BJ (cell line): Measurements from ENCODE around the gene ZEB2. TPM values are rescaled to one million over a fixed set of nuclear protein-coding genes. Genes with fewer than 3 reads are reported as not detected.

Experiments used
- CTCF ChIA-PET: fragments of 350-600 bp; formaldehyde crosslinking; extraction: SDS; loops from one replicate; lab custom pipeline; 2021; ENCODE audit warnings: antibody characterized with exemption, inconsistent platforms; lab: Yijun Ruan, JAX
- POLR2A ChIA-PET: fragments of 300-600 bp; sonication (Branson Sonifier 250); formaldehyde crosslinking; extraction: SDS; loops from one replicate; lab custom pipeline; 2021; ENCODE audit warnings: antibody characterized with exemption; lab: Charles Lee
- DNase-seq: peaks from one replicate; pipeline ENCODE4 v3.0.0-alpha.2; 2011; ENCODE audit warnings: low read depth
- H3K27me3 ChIP-seq: 2 replicates; pipeline ENCODE4 v1.6.0; 2011; ENCODE audit warnings: low read length; ENCODE audit not compliant: control insufficient read depth, insufficient read depth
- H3K36me3 ChIP-seq: 2 replicates; pipeline ENCODE4 v1.5.1; 2011; ENCODE audit warnings: low read length; ENCODE audit not compliant: control insufficient read depth, insufficient read depth
- H3K4me3 ChIP-seq: 2 replicates; pipeline ENCODE4 v1.5.1; 2011; ENCODE audit warnings: low read depth, mild to moderate bottlenecking, control low read depth, low read length
- CTCF ChIP-seq: IDR thresholded peaks from 2 replicates; pipeline ENCODE4 v1.5.1; 2011; ENCODE audit warnings: low read depth, mild to moderate bottlenecking, control low read depth, inconsistent platforms, low read length, moderate library complexity; ENCODE audit not compliant: insufficient read depth
- polyA plus RNA-seq: library from polyadenylated mRNA; depleted of rRNA; stranded (reverse); fragments of >200 nt; gene quantifications from 2 replicates; pipeline ENCODE4 v1.2.3, GENCODE V29; 2011

The ZEB2 gene
- polyA plus RNA-seq, 1 experiment = 60.2 TPM

- ChIA-PET CTCF (interaction anchor here (0.6 kb wide), 1 partner anchor 335 kb away, joined by 3 read pairs; no protein-coding TSS in a partner anchor), POLR2A (no interaction called here)
- no peak for TF ChIP-seq CTCF
- Histone ChIP-seq H3K4me3 (no peak overlapping the region), H3K36me3 (no peaks in the 10 kb centered on the region), H3K27me3 (no peaks in the 10 kb centered on the region)
- no peak for DNase-seq
These were observed 168.2 kb downstream of the ZEB2 start for GRCh38 chr2:144351687-144352086.

- H3K4me3 ChIP-seq = no peak overlapping the region
- H3K36me3 ChIP-seq = no peaks in the 10 kb centered on the region
- TF ChIP-seq CTCF = no peak
- H3K27me3 ChIP-seq = no peaks in the 10 kb centered on the region
- POLR2A ChIA-PET = interaction anchor here (0.7 kb wide), 1 partner anchor 12 kb away, joined by 15 read pairs; no protein-coding TSS in a partner anchor
- CTCF ChIA-PET = no interaction called here
- no peak for DNase-seq
These were observed 169.6 kb downstream of the ZEB2 start for GRCh38 chr2:144350151-144350802.

- ChIA-PET CTCF (no interaction called here), POLR2A (interaction anchor here (0.7 kb wide), 1 partner anchor 12 kb away, joined by 15 read pairs; no protein-coding TSS in a partner anchor)
- H3K27me3 ChIP-seq = no peaks in the 10 kb centered on the region
- H3K4me3 ChIP-seq = no peak overlapping the region
- no peak for DNase-seq
- no peaks in the 10 kb centered on the region for H3K36me3 ChIP-seq
- no peak for TF ChIP-seq CTCF
These were observed 170.2 kb downstream of the ZEB2 start for GRCh38 chr2:144349674-144350073.

GRCh38 chr2:144348846-144349245, 171.1 kb downstream of the ZEB2 start:
- Histone ChIP-seq H3K4me3 (no peak overlapping the region), H3K36me3 (no peaks in the 10 kb centered on the region), H3K27me3 (no peaks in the 10 kb centered on the region)
- no peak for TF ChIP-seq CTCF
- DNase-seq = no peak
- ChIA-PET CTCF (no interaction called here), POLR2A (no interaction called here)

- no peak for DNase-seq
- ChIA-PET POLR2A (no interaction called here), CTCF (interaction anchor here (0.9 kb wide), 1 partner anchor 9 kb away, joined by 3 read pairs; no protein-coding TSS in a partner anchor)
- no peak for TF ChIP-seq CTCF
- H3K36me3 ChIP-seq = no peaks in the 10 kb centered on the region
- H3K27me3 ChIP-seq = no peaks in the 10 kb centered on the region
- H3K4me3 ChIP-seq = no peak overlapping the region
These were observed 173.7 kb downstream of the ZEB2 start for GRCh38 chr2:144346229-144346628.
